Trophoblast cell (in vitro differentiated cells and primary cell): Measurements from ENCODE around the gene PEPD.

Experiments
- DNase-seq, 2 donors: peaks; one replicate each; pipeline ENCODE4 v3.0.0-alpha.2; 2016
- H2AFZ ChIP-seq: 2 replicates; pipeline ENCODE4 v1.6.1; 2013; ENCODE audit warnings: low read length, moderate library complexity, mild to moderate bottlenecking; ENCODE audit not compliant: insufficient read depth, poor library complexity
- H2AK5ac ChIP-seq: 2 replicates; pipeline ENCODE4 v1.6.1; 2013; ENCODE audit warnings: mild to moderate bottlenecking, low read length
- H2BK120ac ChIP-seq: 2 replicates; pipeline ENCODE4 v1.6.1; 2013; ENCODE audit warnings: low read length, mild to moderate bottlenecking, moderate library complexity; ENCODE audit not compliant: insufficient read depth, poor library complexity
- H2BK12ac ChIP-seq: 2 replicates; pipeline ENCODE4 v1.6.1; 2013; ENCODE audit warnings: mild to moderate bottlenecking, low read length, moderate library complexity
- H2BK5ac ChIP-seq: 2 replicates; pipeline ENCODE4 v1.6.1; 2013; ENCODE audit warnings: low read length, low read depth, moderate library complexity, mild to moderate bottlenecking; ENCODE audit not compliant: poor library complexity
- H3K14ac ChIP-seq: 2 replicates; pipeline ENCODE4 v1.6.1; 2013; ENCODE audit warnings: mild to moderate bottlenecking, low read length
- H3K18ac ChIP-seq: 2 replicates; pipeline ENCODE4 v1.6.1; 2013; ENCODE audit warnings: mild to moderate bottlenecking, low read length
- H3K23ac ChIP-seq: 2 replicates; pipeline ENCODE4 v1.6.1; 2013; ENCODE audit warnings: low read length
- H3K27ac ChIP-seq: 2 replicates; pipeline ENCODE4 v1.5.1; 2013; ENCODE audit warnings: low read depth, mild to moderate bottlenecking, inconsistent platforms, low read length, moderate library complexity
- H3K27me3 ChIP-seq: 2 replicates; pipeline ENCODE4 v1.6.1; 2013; ENCODE audit warnings: inconsistent platforms, mild to moderate bottlenecking, low read length, moderate library complexity; ENCODE audit not compliant: insufficient read depth
- H3K36me3 ChIP-seq, 2 experiments: 1 replicate in 1 of 2; 2 replicates in 1 of 2; pipeline ENCODE4 v1.6.1; 2013; ENCODE audit warnings: low read length in 2 of 2, mild to moderate bottlenecking in 2 of 2, moderate library complexity in 1 of 2; ENCODE audit not compliant: insufficient read depth in 2 of 2, control insufficient read depth in 1 of 2
- H3K4ac ChIP-seq: 2 replicates; pipeline ENCODE4 v1.6.1; 2013; ENCODE audit warnings: low read depth, mild to moderate bottlenecking, low read length, moderate library complexity
- H3K4me1 ChIP-seq, 2 experiments: 1 replicate in 1 of 2; 2 replicates in 1 of 2; pipeline ENCODE4 v1.6.1; 2013; ENCODE audit warnings: low read length in 2 of 2, mild to moderate bottlenecking in 2 of 2, moderate library complexity in 1 of 2; ENCODE audit not compliant: insufficient read depth in 2 of 2, control insufficient read depth in 1 of 2
- H3K4me2 ChIP-seq: 2 replicates; pipeline ENCODE4 v1.6.1; 2013; ENCODE audit warnings: inconsistent platforms, mild to moderate bottlenecking, low read length, moderate library complexity
- H3K4me3 ChIP-seq: 2 replicates; pipeline ENCODE4 v1.5.1; 2013; ENCODE audit warnings: mild to moderate bottlenecking, low read depth, low read length, inconsistent platforms
- H3K79me1 ChIP-seq: one replicate; pipeline ENCODE4 v1.6.1; 2013; ENCODE audit warnings: low read length
- H3K79me2 ChIP-seq: 2 replicates; pipeline ENCODE4 v1.6.1; 2013; ENCODE audit warnings: low read length, mild to moderate bottlenecking; ENCODE audit not compliant: control insufficient read depth, insufficient read depth, poor library complexity
- H3K9ac ChIP-seq: 2 replicates; pipeline ENCODE4 v1.6.1; 2013; ENCODE audit warnings: mild to moderate bottlenecking, low read length
- H3K9me3 ChIP-seq: 2 replicates; pipeline ENCODE4 v1.6.1; 2013; ENCODE audit warnings: low read depth, mild to moderate bottlenecking, control low read depth, inconsistent platforms, low read length; ENCODE audit not compliant: insufficient read depth
- H4K12ac ChIP-seq: 2 replicates; pipeline ENCODE4 v1.6.1; 2013; ENCODE audit warnings: low read depth, mild to moderate bottlenecking, low read length, moderate library complexity
- H4K8ac ChIP-seq: 2 replicates; pipeline ENCODE4 v1.6.1; 2013; ENCODE audit warnings: low read depth, mild to moderate bottlenecking, low read length, moderate library complexity
- H4K91ac ChIP-seq: one replicate; pipeline ENCODE4 v1.6.1; 2013; ENCODE audit warnings: low read depth, mild to moderate bottlenecking, low read length, moderate library complexity
- WGBS: extraction: QIAGEN DNeasy Blood & Tissue Kit; methylation state at CpG from one replicate; pipeline ENCODE4 v1.1.7; 2013; ENCODE audit warnings: missing lambda C conversion rate; ENCODE audit not compliant: insufficient read length, insufficient coverage; ENCODE audit errors: extremely low coverage; 5-methylcytosine and 5-hydroxymethylcytosine counted together

PEPD gene

DNA sequence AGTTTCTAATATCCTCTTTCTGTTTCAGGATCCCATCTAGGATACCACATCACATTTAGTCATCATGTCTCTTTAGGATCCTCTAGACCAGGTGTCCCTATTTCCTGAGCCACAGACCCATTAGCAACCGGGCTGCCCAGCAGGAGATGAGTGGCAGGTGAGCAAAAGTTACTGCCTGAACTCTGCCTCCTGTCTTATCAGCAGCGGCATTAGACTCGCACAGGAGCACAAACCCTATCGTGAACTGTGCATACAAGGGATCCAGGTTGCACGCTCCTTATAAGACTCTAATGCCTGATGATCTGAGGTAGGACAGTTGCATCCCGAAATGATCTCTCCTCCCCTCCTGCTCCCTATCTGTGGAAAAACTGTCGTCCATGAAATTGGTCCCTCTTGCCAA lies 155.9 kb downstream of the PEPD start:
- Histone ChIP-seq H3K4me1 (no peaks in the 10 kb centered on the region), H3K27me3 (no peaks in the 10 kb centered on the region), H3K9ac (no peak overlapping the region), H3K36me3 (no peaks in the 10 kb centered on the region), H3K23ac (no peak overlapping the region), H2BK120ac (no peak overlapping the region), H3K14ac (no peak overlapping the region), H2BK12ac (no peak overlapping the region), H3K9me3 (peaks cover 2% of the 10 kb centered on the region), H3K4me2 (no peak overlapping the region), H4K91ac (no peak overlapping the region), H3K27ac (no peak overlapping the region), H2BK5ac (no peak overlapping the region), H2AK5ac (no peak overlapping the region), H4K12ac (no peak overlapping the region), H3K4ac (no peak overlapping the region), H4K8ac (no peak overlapping the region), H3K18ac (no peak overlapping the region), H3K4me3 (no peak overlapping the region), H3K79me1 (no peaks in the 10 kb centered on the region), H3K79me2 (no peaks in the 10 kb centered on the region), H2AFZ (no peak overlapping the region)
- WGBS = no CpG with 5 or more reads among the region's 7 CpGs
- no peak for DNase-seq

DNA sequence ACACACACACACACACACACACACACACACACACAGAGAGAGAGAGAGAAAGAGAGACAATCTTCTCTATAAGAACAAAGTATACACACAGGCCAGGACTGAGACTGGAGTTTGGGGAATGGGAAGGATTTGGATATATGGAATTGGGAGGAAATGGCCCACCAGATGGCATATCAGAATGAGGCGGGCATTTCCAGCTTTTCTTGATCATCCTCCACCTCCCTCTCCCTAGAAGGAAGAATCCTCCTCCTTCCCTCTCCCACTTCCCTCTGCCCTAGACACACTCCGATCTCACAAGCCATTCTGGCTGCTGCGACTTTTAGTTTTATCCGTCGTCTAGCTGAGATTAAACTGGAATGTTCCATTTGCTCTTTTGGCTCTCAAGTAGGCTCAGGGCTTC lies 158.1 kb downstream of the PEPD start:
- DNase-seq = no peak
- no peaks in the 10 kb centered on the region for H3K4me1 ChIP-seq

DNA sequence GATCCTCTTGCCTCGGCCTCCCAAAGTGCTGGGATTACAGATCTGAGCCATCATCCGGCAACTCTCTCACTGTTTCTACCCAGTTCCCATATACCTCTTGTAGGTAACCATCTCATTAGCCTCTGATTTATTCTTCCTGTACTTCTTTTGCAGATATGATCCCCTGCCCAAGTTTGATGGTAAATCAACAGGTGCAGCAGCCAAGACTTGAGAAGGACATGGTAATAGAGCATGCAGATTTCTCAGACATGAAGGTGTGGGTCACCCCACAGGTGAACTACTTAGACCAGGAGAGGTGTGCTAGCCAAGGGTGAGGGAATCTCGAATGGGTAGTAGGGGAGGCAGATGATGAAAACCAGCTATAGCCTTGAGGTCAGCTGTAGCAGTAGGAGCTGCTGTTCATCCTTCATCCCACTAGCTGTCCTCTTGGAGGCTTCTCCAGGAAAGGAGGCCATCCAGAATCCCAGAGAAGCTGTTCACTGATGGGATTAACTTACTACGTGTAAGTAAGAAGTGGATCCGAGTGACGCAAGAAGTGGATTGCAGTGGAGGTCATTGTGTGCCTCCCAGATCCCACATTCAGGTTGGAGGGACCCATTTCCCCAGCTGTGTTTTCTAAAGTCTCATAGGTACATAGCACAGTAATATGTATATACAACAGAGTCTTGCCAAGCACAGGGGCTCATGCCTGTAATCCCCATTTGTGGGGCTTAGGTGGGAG lies 158.9 kb downstream of the PEPD start:
- Histone ChIP-seq H3K36me3 (no peaks in the 10 kb centered on the region), H3K9me3 (peaks cover 2% of the 10 kb centered on the region), H3K27me3 (no peaks in the 10 kb centered on the region), H3K18ac (no peak overlapping the region), H3K23ac (no peak overlapping the region), H3K14ac (no peak overlapping the region), H4K8ac (no peak overlapping the region), H2AFZ (no peak overlapping the region), H3K4me3 (no peak overlapping the region), H3K27ac (no peak overlapping the region), H2BK5ac (no peak overlapping the region), H2BK12ac (no peak overlapping the region), H3K4me1 (no peaks in the 10 kb centered on the region), H2BK120ac (no peak overlapping the region), H3K4me2 (no peak overlapping the region), H3K9ac (no peak overlapping the region), H3K79me2 (no peaks in the 10 kb centered on the region), H2AK5ac (no peak overlapping the region), H3K4ac (no peak overlapping the region), H4K91ac (no peak overlapping the region), H3K79me1 (no peaks in the 10 kb centered on the region), H4K12ac (no peak overlapping the region)
- no CpG with 5 or more reads among the region's 6 CpGs for WGBS
- DNase-seq = no peak

More for the DNA sequence above, 158.1 kb downstream of the PEPD start:
- no peak overlapping the region for H2BK5ac ChIP-seq
- H4K91ac ChIP-seq = no peak overlapping the region
- no peak overlapping the region for H3K4me3 ChIP-seq
- no peak overlapping the region for H2AK5ac ChIP-seq
- no peaks in the 10 kb centered on the region for H3K27me3 ChIP-seq
- no peaks in the 10 kb centered on the region for H3K79me1 ChIP-seq
- no peak overlapping the region for H2AFZ ChIP-seq
- H3K23ac ChIP-seq = no peak overlapping the region
- H3K18ac ChIP-seq = no peak overlapping the region
- peaks cover 2% of the 10 kb centered on the region for H3K9me3 ChIP-seq
- no peak overlapping the region for H4K12ac ChIP-seq
- no peak overlapping the region for H3K9ac ChIP-seq
- no peak overlapping the region for H3K4ac ChIP-seq
- H2BK120ac ChIP-seq = no peak overlapping the region
- no peak overlapping the region for H2BK12ac ChIP-seq
- no peak overlapping the region for H3K14ac ChIP-seq
- H3K36me3 ChIP-seq = no peaks in the 10 kb centered on the region
- no peaks in the 10 kb centered on the region for H3K79me2 ChIP-seq
- no peak overlapping the region for H4K8ac ChIP-seq
- no peak overlapping the region for H3K4me2 ChIP-seq
- no peak overlapping the region for H3K27ac ChIP-seq
- no CpG with 5 or more reads among the region's 5 CpGs for WGBS

DNA sequence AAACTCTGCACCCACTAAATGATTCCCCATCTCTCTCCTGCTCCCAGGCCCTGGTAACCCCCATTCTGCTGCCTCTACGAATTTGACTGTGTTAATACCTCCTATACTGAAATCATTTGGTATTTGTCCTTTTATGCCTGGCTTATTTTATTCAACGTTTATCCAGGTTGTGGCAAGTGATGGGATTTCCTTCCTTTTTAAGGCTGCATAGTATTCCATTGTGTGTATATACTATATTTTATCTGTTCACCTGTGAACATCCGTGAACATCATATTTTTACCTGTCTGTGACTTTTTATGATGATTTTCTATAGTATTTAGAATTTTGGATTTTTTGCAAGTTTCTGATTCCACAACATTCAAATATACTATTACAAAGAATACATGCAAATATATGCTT lies 162.0 kb downstream of the PEPD start:
- H3K4me3 ChIP-seq = no peak overlapping the region
- no peaks in the 10 kb centered on the region for H3K79me2 ChIP-seq
- H3K23ac ChIP-seq = no peak overlapping the region
- H3K36me3 ChIP-seq = no peaks in the 10 kb centered on the region
- H3K27ac ChIP-seq = no peak overlapping the region
- H3K14ac ChIP-seq = no peak overlapping the region
- H2BK12ac ChIP-seq = no peak overlapping the region
- H2AK5ac ChIP-seq = no peak overlapping the region
- H4K8ac ChIP-seq = no peak overlapping the region
- H2BK120ac ChIP-seq = no peak overlapping the region
- H2BK5ac ChIP-seq = no peak overlapping the region
- peaks cover 2% of the 10 kb centered on the region for H3K9me3 ChIP-seq
- no peaks in the 10 kb centered on the region for H3K79me1 ChIP-seq
- WGBS = no CpG with 5 or more reads among the region's 3 CpGs
- no peak overlapping the region for H3K9ac ChIP-seq
- no peak overlapping the region for H3K4ac ChIP-seq
- H4K91ac ChIP-seq = no peak overlapping the region
- DNase-seq = no peak
- no peaks in the 10 kb centered on the region for H3K4me1 ChIP-seq
- no peaks in the 10 kb centered on the region for H3K27me3 ChIP-seq
- no peak overlapping the region for H3K4me2 ChIP-seq
- H3K18ac ChIP-seq = no peak overlapping the region
- no peak overlapping the region for H2AFZ ChIP-seq
- H4K12ac ChIP-seq = no peak overlapping the region
